Epithelial cell of proximal tubule (primary cell): Measurements from ENCODE around the gene ZNF148. TPM values are rescaled to one million over a fixed set of nuclear protein-coding genes. Genes with fewer than 3 reads are reported as not detected.

Source experiments
- DNase-seq: peaks from one replicate; pipeline ENCODE4 v3.0.0-alpha.2; 2011; ENCODE audit warnings: low read depth
- H3K4me3 ChIP-seq: 2 replicates; pipeline ENCODE4 v1.5.1; 2011; ENCODE audit warnings: low read depth, mild to moderate bottlenecking, low read length
- total RNA-seq: library from RNA; depleted of rRNA; stranded (reverse); fragments of >200 nt; gene quantifications from 2 replicates; pipeline ENCODE4 v1.2.3, GENCODE V29; 2015
- TF ChIP-seq, protein P1 (sequence below): conservative IDR thresholded peaks from 2 replicates; pipeline ENCODE4 v1.5.1; 2012; ENCODE audit warnings: low read depth, mild to moderate bottlenecking, low read length

Gene ZNF148
- total RNA-seq, 1 donor from 2014 or later: 16.3 TPM

DNA sequence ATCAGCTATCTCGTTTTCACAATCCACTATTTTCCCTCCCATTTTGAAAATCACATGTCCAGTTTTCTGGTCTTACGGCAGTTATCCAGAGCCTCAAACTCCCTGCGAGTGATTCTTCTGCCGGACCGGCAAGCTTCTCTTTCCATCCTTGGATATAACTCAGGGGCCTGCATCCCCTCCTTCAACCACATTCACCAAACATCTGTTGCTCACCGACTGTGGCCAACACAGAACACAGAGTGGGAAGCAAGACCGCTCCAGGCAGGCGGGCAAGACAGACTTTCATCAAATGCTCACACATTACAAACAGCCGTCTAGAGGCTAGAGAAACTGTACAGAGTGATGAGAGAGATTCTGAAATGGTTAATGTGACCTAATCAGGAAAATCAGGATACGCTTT lies 154.9 kb downstream of the ZNF148 start:
- no peak for DNase-seq
- H3K4me3 ChIP-seq: no peak overlapping the region
- TF ChIP-seq, protein P1, sequence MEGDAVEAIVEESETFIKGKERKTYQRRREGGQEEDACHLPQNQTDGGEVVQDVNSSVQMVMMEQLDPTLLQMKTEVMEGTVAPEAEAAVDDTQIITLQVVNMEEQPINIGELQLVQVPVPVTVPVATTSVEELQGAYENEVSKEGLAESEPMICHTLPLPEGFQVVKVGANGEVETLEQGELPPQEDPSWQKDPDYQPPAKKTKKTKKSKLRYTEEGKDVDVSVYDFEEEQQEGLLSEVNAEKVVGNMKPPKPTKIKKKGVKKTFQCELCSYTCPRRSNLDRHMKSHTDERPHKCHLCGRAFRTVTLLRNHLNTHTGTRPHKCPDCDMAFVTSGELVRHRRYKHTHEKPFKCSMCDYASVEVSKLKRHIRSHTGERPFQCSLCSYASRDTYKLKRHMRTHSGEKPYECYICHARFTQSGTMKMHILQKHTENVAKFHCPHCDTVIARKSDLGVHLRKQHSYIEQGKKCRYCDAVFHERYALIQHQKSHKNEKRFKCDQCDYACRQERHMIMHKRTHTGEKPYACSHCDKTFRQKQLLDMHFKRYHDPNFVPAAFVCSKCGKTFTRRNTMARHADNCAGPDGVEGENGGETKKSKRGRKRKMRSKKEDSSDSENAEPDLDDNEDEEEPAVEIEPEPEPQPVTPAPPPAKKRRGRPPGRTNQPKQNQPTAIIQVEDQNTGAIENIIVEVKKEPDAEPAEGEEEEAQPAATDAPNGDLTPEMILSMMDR: no peak

DNA sequence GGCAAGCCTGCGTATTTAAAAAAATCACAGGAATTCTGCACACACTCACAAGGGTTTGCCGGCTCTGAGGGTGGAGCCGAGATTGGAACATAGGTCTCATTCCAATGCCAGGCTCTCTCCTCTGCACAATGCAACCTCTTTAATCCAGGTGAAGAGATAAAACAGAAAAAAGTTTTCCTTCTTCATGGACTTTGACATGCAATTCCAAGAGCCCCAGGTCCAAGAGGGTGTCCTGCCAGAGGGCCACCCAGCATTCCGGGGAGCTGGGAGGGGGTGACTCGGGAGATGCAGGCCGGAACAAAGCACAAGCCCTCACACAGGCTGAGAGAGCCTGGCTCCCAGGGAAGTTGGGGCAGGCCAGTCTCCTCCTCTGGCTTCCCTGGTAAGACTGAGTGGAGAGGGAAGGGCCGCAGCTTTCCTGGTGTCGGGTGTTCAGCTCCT lies 155.8 kb downstream of the ZNF148 start:
- DNase-seq: no peak
- H3K4me3 ChIP-seq: no peak overlapping the region
- TF ChIP-seq, protein P1: no peak

GRCh38 chr3:125214738-125215137 lies 160.4 kb downstream of the ZNF148 start:
- no peak overlapping the region for H3K4me3 ChIP-seq
- TF ChIP-seq, protein P1: no peak
- DNase-seq: no peak

GRCh38 chr3:125213946-125214542 lies 161.1 kb downstream of the ZNF148 start:
- no peak overlapping the region for H3K4me3 ChIP-seq

DNA sequence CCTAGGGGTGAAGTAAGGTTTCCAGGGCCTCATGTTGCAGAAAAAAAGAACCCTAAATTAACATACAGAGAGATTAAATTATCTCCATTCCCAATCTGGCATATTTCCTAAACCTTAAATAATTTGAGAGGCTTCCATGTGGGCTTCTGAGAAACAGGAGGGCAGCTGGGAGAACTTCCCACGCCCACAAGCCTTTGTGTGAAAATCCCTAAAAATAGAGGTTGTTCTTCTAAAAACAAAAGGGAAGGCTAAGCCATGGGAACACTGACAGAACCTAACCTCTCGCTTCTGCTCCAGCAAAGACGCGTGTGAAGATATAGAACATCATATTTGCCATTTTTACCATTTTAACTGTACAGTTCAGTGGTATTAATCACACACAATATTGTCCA lies 161.8 kb downstream of the ZNF148 start:
- no peak for DNase-seq
- peak overlapping the region; percentile 85 for H3K4me3 ChIP-seq
- TF ChIP-seq, protein P1: no peak

More at GRCh38 chr3:125213946-125214542, 161.1 kb downstream of the ZNF148 start:
- DNase-seq: no peak
- TF ChIP-seq, protein P1: no peak

- DNase-seq: no peak
- H3K4me3 ChIP-seq: peak within 1 kb of the TSS; percentile 85
- TF ChIP-seq, protein P1: no peak
These were observed 162.4 kb downstream of the ZNF148 start, which contains the start of gene SLC12A8 for GRCh38 chr3:125212509-125213363. Gene SLC12A8, minus strand, starts transcription at chr3:125212748. Its CDS starts 1,399 bp downstream, at chr3:125211349.
